HEK293T (cell line): ENCODE data around the gene POLD2.

Experiments used
- ELF4 ChIP-seq: fragments of 450-650 bp; IDR thresholded peaks from 2 replicates; pipeline ENCODE4 v1.6.1; 2017; ENCODE audit warnings: antibody characterized with exemption
- FOXM1 ChIP-seq: fragments of 450-650 bp; IDR thresholded peaks from 2 replicates; pipeline ENCODE4 v1.6.1; 2017; ENCODE audit warnings: mild to moderate bottlenecking, borderline replicate concordance

DNA sequence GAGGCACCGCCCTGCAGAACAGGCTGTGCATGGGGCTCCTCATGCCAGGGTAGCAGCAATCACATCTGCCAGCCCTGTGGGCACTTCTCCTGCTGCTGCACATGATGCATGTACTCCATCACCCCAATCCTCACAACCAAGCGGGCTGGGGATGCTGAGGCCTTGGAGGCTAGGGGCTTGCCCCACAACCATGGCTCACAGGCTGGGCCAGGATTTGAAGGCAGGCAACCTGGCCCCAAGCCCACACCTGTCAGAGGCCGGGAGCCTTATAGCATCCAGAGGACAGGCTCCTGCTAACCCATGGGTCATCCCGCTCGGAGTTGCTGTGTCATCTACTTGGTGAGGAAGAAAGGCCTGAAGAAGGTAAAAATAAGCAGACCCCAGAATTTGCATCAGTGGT is 43.2 kb downstream of the POLD2 start:
- no peak for TF ChIP-seq ELF4
- no peak for TF ChIP-seq FOXM1
